22Rv1 (cell line): ENCODE results near the gene ELMO3.

Source experiments
- H3K27ac ChIP-seq: fragments of 450-650 bp; 2 replicates; pipeline ENCODE4 v1.5.1; 2017
- CTCF ChIP-seq: fragments of 450-650 bp; IDR thresholded peaks from 2 replicates; pipeline ENCODE4 v1.5.1; 2017; ENCODE audit warnings: mild to moderate bottlenecking
- ZFX ChIP-seq: fragments of 450-650 bp; IDR thresholded peaks from 2 replicates; pipeline ENCODE4 v1.6.1; 2017; ENCODE audit warnings: antibody characterized with exemption, borderline replicate concordance

ELMO3 gene

GRCh38 chr16:67199011-67199807 is at the start of gene ELMO3:
ELMO3 (plus strand) TSS chr16:67199131; CDS start chr16:67199327, 196 bp downstream.
- peak within 1 kb of the TSS; percentile 92 for H3K27ac ChIP-seq
- TF ChIP-seq ZFX, result no peak
- peak; percentile 90 for TF ChIP-seq CTCF

GRCh38 chr16:67149276-67150046 is 49.5 kb upstream of the ELMO3 start:
- TF ChIP-seq CTCF (peak; percentile 8; the same call in 1 of the 2 replicates), ZFX (no peak)
- no peak overlapping the region for H3K27ac ChIP-seq

GRCh38 chr16:67150047-67150832 is 48.7 kb upstream of the ELMO3 start:
- TF ChIP-seq CTCF (no peak; the same call in 1 of the 2 replicates), ZFX (no peak)
- no peak overlapping the region for H3K27ac ChIP-seq

GRCh38 chr16:67150833-67151396 is 48.0 kb upstream of the ELMO3 start, which contains the start of gene B3GNT9:
B3GNT9 (minus strand) TSS chr16:67150998; CDS start chr16:67150485, 513 bp downstream.
- H3K27ac ChIP-seq, result no peak within 1 kb of the TSS
- TF ChIP-seq CTCF, result no peak
- TF ChIP-seq ZFX, result no peak

GRCh38 chr16:67151431-67152097 is 47.4 kb upstream of the ELMO3 start:
- H3K27ac ChIP-seq, result no peak overlapping the region

More at GRCh38 chr16:67151431-67152097, 47.4 kb upstream of the ELMO3 start:
- TF ChIP-seq CTCF (no peak), ZFX (no peak)
